Stimulated activated CD8-positive, alpha-beta memory T cell treated with anti-CD3 and anti-CD28 coated beads, Interleukin-7, amount 100 ng/mL, for 48 hours (primary cell): ENCODE measurements around the gene ODAD4.

Experiments used
- DNase-seq, 2 donors: peaks; one replicate each; pipeline ENCODE4 v3.0.0-alpha.2; 2020; ENCODE audit warnings: low read depth in 1 of 2; ENCODE audit errors: extremely low read depth in 1 of 2

The ODAD4 gene

DNA sequence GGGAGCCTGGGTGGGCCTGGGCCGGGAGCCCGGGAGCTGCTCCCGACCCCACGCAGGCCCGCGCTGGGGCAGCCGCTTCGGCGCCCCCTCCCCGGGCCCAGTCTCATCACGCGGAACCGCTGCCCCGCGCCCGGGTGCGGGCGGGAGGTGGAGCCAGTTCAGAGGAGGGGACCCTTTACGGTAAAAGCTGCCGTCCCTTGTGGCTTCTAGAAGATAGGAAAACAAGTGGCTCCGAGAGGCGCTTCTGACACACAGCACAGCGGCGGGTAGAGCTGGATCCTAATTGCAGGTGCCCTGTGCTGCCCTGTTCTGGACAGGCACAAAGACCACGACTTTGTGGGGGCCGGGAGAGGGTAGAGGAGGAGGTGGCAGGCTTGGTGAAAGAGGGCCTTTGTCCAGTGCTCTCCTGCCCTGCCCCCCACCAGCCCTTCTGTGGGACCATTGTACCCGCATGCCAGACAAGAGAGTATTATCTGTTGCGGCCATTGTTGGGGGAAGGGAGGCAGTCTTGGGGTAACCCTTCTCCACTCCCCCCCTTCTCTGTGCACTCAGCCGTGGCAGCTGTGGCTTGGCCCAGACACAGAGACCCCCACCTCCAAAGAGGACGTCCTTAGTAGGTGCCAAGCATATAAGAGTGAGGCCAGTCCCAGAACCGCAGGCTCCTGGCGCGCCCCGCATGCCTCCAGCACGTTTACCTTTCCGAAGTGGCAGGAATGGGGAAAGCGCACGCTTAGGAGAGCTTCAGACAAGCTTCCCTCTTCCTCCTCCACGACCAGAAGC lies 36.9 kb downstream of the ODAD4 start:
- no peak for DNase-seq

DNA sequence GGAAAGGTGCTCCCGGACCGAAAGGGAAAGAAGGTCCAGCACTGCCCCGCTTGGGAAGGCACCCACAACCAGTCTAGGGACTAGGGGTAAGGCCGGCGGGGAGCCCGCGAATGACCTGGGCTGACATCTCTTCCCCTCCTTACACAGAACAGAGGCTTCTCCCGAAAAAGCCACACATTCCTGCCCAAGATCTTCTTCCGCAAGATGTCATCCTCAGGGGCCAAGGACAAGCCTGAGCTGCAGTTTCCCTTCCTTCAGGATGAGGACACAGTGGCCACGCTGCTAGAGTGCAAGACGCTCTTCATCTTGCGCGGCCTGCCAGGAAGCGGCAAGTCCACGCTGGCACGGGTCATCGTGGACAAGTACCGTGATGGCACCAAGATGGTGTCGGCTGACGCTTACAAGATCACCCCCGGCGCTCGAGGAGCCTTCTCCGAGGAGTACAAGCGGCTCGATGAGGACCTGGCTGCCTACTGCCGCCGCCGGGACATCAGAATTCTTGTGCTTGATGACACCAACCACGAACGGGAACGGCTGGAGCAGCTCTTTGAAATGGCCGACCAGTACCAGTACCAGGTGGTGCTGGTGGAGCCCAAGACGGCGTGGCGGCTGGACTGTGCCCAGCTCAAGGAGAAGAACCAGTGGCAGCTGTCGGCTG lies 37.6 kb downstream of the ODAD4 start:
- DNase-seq, result no peak

DNA sequence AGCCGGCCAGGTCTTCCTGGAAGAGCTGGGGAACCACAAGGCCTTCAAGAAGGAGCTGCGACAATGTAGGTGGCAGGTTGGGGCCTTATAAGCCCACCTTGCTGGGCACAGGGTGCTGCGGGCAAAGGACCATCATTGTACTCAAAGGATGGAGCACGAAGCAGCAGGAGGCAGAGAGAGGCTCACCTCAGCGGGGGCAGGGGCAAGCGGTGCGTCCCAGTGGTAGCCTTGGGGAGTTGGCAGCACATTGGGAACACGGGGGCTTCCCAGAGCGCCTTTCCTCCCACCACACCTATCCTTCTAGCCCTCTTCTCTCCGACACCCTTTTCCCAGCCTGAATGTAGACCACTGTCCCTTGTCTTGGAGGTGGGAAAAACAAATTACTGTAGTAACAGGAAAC lies 38.3 kb downstream of the ODAD4 start:
- DNase-seq, result no peak

DNA sequence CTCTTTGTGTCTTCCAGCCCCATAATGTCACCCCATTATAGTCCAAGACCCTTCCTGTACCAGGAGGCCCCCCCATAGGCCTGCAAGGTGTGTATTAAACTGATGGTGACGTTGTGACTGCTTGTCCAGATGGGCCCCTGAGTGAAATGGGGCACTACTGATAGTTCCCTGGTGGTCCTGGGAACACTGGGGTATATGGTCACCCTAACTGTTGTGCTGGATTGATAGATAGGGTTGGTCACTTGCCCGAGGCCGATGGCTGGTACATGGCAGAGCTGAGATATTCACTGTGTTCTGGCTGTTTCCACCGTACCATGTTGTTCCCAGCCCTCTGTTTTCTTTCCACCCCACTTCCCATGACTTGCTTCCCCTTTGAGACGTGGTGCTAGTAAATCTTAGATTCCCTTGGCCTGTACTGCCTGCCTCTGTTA lies 40.5 kb downstream of the ODAD4 start:
- no peak for DNase-seq

DNA sequence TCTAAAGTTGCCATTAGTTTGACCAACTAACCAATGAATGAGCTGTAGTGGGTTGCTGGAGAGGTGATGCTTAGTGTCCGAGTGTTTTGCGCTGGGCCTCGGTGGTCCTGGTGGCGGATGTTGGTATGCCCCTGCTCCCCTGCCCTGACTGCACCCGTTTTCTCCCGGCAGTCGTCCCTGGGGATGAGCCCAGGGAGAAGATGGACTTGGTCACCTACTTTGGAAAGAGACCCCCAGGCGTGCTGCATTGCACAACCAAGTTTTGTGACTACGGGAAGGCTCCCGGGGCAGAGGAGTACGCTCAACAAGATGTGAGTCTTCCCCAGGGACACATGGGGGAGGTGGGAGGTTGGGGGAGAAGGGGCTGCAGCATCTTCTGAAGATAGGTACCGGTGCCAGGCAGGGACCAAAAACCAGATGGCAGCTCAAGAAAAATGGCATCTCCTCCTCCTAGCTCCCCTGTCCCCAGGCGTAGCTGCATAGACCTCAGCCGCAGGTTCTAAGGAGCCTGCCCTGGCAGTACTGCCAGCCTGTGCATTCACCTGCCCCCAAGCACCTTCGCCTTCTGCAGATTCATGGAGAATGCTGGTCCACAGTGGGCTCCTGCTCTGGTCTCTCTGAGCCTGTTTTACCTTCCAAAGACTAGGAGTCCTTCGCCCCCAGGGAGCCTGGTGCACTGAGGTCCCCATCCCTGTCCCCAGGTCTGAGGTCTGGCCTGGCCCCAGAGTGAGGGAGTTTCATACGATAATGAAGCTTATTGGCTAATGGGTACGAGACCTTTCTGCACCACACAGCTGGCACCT lies 41.5 kb downstream of the ODAD4 start:
- no peak for DNase-seq

DNA sequence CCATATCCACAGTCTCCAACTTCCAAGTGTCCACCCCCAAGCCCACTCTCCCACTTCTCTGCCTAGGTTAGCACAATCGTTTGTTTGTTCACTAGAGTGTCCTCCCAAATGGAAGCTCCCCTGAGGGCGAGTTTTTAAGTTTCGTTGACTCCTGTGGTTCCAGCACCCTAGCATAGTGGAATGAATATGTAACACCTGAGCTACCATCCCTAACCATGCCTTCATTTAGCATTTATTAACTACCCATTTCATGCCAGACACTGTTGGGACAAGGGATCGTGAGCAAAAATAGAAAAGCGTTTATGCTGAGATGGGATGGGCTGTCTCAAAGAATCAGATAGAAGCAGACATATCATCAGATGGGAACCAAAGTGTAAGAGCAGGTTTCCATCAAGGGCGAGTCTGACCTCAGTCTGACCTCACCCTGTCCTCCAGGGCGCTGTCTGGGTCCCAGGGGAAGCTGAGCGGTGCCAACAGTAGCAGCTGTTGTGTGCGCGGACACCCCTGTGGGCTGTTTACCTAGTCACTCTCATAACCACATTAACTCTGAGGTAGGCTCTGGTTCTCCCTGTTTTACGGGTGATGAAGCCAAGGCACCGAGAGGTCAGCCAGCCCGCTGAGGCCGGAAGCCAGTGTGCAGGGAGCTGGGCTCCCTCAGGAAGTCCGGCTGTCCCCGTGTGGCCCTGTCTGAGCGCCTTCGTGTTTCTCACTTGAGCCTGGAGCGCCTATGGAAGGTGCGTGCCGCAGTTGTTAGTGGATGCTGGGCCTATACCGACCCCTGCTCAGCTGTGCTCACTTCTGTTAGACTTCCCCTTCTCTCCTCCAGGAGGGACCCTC lies 42.4 kb downstream of the ODAD4 start:
- no peak for DNase-seq

DNA sequence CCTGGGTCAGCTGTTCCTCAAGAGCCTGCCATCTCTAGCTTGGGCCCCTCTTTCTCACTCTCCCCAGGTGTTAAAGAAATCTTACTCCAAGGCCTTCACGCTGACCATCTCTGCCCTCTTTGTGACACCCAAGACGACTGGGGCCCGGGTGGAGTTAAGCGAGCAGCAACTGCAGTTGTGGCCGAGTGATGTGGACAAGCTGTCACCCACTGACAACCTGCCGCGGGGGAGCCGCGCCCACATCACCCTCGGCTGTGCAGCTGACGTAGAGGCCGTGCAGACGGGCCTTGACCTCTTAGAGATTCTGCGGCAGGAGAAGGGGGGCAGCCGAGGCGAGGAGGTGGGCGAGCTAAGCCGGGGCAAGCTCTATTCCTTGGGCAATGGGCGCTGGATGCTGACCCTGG lies 43.0 kb downstream of the ODAD4 start:
- DNase-seq, result no peak

DNA sequence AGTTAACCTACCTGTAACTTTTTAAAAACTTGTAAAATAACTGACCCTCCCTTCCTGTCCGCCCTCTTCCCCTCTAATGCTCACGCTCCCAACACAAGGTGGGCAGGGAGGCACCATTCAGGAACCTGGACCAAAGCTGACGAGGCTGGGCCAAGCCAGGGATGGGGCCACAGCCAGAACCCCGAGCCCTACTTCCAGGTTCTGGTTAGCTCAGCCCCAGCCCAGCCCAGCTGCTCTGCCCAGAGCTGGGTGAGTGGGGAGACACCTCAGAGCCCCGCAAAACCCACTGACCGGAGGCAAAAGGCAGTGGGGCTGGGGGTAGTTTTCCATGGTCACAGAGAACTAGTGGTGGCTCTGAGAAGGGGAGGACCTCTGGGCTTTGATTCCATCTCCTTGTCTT lies 43.6 kb downstream of the ODAD4 start:
- DNase-seq, result no peak

DNA sequence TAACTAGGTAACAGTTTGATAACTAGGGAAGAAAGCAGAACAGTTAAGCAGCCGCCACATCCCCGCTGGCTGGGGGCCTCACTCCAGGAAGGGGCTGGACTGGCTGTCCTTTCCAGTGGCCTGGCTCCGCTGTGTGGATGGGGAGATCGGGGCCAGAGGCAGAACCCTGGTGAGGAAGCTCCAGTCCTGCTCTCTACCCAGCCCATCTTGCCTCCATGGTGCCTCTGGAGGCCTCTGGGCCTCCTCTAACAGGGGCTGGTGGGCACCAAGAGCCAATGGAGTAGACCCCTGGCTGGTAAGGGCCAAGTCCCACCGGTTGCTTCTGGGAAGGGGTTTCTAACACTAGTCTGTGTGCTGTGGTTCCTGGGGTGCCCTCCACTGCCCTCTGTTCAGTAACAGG lies 44.2 kb downstream of the ODAD4 start:
- no peak for DNase-seq

DNA sequence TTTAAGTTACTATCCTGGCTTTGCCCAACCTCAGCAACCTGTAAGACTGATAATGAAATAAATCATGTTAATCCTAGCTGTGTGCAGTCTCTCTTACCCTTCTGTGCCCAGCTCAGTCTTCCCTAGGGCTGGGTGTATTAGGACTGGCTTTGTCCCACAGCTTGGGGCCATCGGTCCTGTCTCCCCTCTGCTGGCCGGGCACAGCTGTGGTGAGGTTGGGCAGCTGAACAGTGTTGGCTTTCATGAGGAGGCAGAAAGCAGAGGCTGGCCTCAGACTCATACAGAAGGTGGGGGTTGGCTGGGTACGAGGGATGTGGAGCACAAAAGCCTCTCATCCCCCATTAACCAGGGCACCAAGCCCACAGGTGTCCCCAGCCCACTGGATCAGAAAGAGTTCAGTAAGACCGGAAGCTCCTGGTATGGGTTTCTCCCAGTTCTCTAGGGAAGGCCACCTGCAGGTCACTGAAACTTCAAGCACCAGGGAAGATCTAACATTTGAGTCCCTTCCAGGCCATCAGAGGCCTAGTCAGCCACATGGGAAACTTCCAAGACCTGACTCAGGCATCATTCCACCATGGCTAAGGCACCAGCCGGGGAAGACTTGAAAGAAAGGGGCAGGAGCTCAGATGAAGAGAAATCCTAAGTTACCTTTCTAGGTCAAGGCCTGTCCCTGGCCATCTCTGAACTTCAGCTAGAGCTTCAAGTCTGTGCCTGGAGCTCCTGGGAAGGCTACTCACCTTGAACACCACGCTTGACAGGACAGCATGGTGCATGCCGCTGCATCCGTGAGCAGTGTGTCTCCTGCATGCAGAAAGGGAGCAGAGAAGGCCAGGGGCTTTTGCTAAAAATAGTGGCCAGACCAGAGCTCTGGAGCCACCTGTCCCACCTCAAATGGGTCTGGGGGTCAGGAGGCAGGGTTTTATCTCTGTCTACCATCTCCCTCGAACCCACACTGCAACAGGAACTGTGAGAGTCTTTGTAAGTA lies 45.0 kb downstream of the ODAD4 start:
- DNase-seq, result no peak

DNA sequence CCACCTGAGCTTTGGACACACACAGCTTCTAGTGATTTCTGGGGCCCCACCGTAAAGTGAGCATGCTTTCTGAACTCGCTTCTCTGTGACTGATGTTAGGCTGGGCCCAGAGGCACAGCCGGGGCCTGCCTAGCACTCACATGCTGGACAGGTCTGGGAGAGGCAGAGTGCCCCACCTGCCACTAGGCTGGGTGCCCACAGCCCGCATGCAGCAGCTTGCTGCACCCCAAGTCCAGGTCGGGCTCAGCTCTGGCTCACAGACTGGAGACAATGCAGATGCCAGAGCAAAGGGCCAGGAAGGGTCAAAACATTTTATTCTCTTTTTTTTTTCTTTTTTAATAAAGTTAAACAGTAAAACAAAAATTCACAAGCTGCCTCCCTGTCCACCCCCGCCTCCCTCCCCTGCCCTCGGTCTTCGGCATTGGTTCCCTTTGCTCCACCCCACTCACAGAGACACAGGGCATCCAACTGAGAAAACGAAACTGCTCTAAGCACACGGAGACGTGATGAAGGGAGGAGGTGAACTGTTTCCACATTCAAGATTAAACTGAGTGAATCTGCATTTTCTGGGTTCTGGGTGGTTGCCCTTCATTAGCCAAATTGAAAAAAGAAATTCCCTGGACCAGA lies 45.8 kb downstream of the ODAD4 start:
- no peak for DNase-seq

DNA sequence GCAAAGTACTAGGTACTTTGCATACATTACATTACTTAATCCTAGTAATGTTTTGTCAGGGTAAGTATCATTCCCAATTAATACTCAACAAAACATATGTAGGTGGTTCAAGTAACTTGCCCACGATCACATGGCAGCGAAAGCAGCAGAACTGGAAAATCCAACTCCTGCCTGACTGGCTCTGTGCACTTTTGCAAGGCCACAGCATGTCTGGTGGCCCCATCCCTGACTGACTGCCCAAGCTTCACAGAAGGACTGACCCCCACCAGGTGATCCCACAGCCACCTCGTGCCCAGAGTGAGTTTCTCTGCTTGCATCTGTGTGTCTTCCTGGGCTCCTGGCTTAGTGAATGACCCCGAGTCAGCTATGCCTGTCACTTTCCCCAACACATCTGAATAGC lies 47.6 kb downstream of the ODAD4 start:
- DNase-seq, result no peak

DNA sequence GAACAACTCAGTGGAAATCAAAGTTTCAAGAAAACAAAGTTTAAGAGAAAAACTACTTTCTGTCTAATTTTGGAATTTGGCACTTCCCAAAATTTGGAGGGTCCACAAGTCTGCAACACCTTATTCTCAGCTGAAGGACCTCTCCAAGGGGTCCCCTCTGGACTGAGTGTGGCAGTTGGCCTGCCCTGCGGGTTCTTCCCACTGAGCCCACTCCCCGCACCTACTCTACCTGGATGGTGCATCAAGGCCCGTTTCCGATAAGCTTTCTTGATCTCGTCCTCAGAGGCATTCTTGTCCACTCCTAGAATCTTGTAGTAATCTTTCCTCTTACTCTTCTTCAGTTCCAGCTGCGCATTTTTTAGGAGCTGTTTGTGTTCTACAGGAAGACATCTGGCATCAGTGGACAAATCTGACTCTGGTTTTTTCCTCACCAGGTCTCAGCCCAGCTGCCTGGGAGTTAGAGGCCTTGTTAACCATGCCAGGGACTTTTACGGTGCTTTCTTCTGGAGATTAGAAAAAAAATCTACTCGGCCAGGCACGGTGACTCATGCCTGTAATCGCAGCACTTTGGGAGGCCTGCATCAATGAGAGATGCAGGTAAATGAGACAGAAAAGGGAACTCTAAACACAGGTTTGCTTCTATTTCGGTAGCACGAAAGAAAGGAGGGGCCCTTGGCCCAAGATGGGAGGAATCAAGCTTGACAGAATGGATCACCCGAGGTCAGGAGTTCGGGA lies 51.8 kb downstream of the ODAD4 start:
- DNase-seq, result no peak

DNA sequence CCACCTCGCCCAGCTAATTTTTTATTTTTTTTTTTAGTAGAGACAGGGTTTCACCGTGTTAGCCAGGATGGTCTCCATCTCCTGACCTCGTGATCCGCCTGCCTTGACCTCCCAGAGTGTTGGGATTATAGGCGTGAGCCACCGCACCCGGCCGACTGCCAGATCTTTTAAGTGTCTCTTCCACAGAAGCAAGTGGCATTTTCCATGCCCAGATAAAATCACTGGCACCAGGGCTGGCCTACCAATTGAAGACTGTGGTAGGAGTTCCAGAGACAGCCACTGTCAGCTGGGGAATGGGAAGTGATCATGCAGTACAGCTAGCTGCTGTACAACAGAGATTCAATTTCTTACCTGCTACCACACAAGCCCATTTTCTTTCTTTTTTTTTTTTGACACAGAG lies 54.0 kb downstream of the ODAD4 start:
- DNase-seq, result no peak

DNA sequence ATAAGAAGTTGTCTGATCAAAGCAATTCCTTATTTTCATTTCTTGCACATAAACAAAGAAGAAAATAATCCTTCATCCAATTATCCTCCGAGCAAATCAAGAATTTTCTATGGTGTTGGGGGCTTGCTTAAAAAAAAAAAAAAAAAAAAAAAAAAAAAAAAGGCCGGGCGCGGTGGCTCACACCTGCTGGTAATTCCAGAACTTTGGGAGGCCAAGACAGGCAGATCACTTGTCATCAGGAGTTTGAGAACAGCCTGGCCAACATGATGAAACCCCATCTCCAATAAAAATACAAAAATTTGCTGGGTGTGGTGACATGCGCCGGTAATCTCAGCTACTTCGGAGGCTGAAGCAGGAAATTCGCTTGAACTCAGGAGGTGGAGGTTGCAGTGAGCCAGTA lies 55.5 kb downstream of the ODAD4 start:
- no peak for DNase-seq

DNA sequence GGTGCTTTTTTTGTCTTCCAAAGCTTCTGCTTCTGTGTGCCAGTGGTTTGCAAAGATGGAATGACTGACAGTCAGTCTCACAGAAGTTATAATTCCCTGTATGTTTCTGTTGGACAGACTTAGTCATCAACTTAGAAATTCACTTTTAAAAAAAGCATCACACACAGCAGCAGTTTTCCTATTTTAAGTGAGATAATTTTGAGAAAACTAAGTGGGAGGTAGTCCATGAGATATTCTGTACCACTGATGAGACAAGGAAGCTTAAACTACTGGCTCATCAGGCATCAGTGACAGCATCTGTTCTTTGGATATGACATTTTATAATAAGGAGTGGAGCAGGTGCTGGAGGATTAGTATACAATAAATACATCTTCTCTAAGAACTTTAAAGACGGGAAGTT lies 56.2 kb downstream of the ODAD4 start:
- DNase-seq, result no peak

DNA sequence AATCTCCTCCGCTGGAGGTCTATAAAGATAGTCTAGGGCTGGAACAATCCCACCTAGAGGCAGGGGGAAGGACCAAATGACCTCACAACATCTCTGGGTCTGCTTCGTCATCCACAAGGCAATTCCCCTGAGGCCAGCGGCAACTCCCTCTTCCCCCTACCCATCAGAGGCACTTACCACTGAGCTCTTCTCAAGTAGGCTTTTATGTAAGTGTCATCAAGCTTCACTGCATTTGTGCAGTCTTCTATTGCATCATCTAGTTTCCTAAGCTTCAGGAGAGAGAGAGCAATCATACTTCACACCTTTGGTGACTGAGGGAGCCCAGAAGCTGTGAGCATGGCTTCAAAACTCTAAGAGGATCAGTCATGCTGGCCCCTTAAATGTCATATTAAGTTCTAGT lies 57.2 kb downstream of the ODAD4 start:
- DNase-seq, result no peak

DNA sequence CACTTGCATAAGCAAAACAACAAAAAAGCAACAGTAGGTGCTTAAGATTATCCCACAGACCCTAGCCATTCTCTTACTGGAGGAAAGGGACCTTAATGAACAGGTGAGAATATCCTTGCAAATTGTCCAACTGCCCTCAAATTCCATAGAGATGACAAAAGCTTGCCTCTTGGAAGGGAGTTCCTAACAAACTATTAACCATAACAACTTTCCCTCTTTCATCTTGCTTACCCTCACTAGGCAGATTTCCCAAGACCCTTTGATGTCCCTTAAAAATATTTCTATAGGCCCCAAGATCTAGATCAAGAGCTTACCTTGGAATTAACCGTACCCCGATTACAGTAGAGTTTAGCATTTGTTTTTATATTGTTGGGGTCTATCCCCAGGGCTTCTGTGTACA lies 58.0 kb downstream of the ODAD4 start:
- DNase-seq, result no peak
